Measurements from ENCODE around the gene CTAGE1. TPM values are rescaled to one million over a fixed set of nuclear protein-coding genes. Genes with fewer than 3 reads are reported as not detected.
"Not testable (repeated sequence)": the region's sequence is repeated elsewhere in the genome, so short reads cannot be mapped to it uniquely, and the experiment has no call there.

The CTAGE1 gene
- total RNA-seq, 2 donors from 2014 or later = not detected

- not testable (repeated sequence) for H3K4me3 Mint-ChIP-seq
These were observed 33.1 kb upstream of the CTAGE1 start for GRCh38 chr18:22450766-22451165.

GRCh38 chr18:22450318-22450717 lies 32.6 kb upstream of the CTAGE1 start:
- ATAC-seq; H3K9me3 ChIP-seq (ENCODE audit: control insufficient read depth, low read length, poor library complexity, severe bottlenecking); H3K36me3 Mint-ChIP-seq (ENCODE audit: low read depth); H3K4me3 Mint-ChIP-seq; H3K4me1 Mint-ChIP-seq; H3K27me3 Mint-ChIP-seq; H3K27ac Mint-ChIP-seq; DNase-seq: not testable (repeated sequence)

More at GRCh38 chr18:22450766-22451165, 33.1 kb upstream of the CTAGE1 start:
- not testable (repeated sequence) for H3K4me1 Mint-ChIP-seq; H3K27ac Mint-ChIP-seq; DNase-seq; H3K36me3 Mint-ChIP-seq (ENCODE audit: low read depth); H3K27me3 Mint-ChIP-seq; ATAC-seq; H3K9me3 ChIP-seq (ENCODE audit: control insufficient read depth, low read length, poor library complexity, severe bottlenecking)

DNA sequence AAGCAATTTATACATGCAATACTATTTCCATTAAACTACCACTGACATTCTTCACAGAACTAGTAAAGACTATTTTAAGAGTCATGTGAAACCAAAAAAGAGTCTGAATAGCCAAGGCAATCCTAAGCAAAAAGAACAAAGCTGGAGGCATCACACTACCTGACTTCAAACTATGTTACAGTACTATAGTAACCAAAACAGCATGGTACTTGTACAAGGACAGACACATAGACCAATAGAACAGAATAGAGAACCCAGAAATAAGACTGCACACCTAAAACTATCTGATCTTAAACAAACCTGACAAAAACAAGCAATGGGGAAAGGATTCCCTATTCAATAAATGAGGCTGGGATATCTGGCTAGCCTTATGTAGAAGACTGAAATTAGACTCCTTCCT lies 32.0 kb upstream of the CTAGE1 start:
- not testable (repeated sequence) for H3K27me3 Mint-ChIP-seq; H3K4me1 Mint-ChIP-seq; ATAC-seq; H3K27ac Mint-ChIP-seq; DNase-seq; H3K9me3 ChIP-seq (ENCODE audit: control insufficient read depth, low read length, poor library complexity, severe bottlenecking); H3K4me3 Mint-ChIP-seq; H3K36me3 Mint-ChIP-seq (ENCODE audit: low read depth)

DNA sequence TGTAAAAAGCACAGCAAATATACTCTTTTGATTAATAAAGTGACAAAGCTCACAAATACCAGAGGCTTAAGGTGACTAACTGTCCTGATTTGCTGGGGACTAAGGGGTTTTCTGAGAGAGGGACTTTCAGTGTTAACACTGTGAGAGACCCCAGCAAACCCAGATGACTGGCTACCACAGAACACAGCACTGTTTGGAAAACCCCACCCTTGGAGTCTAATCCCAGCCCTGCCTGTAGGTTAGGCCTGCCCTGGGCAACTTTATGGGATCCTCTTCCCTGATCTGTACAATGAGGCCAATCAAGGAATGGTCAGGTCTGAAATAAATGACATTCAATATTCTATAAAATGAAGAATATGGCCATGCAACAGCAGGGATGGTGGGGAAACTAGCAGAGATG lies 30.5 kb upstream of the CTAGE1 start:
- H3K27ac Mint-ChIP-seq = no peak overlapping the region
- ATAC-seq = no peak
- DNase-seq = no peak
- no peak overlapping the region for H3K4me3 Mint-ChIP-seq
- H3K36me3 Mint-ChIP-seq (ENCODE audit: low read depth) = no peaks in the 10 kb centered on the region
- H3K27me3 Mint-ChIP-seq = no peaks in the 10 kb centered on the region
- H3K4me1 Mint-ChIP-seq = no peaks in the 10 kb centered on the region
- H3K9me3 ChIP-seq (ENCODE audit: control insufficient read depth, low read length, poor library complexity, severe bottlenecking) = no peaks in the 10 kb centered on the region

- no peak overlapping the region for H3K27ac Mint-ChIP-seq
- H3K4me1 Mint-ChIP-seq = no peaks in the 10 kb centered on the region
- H3K36me3 Mint-ChIP-seq (ENCODE audit: low read depth) = no peaks in the 10 kb centered on the region
- no peak overlapping the region for H3K4me3 Mint-ChIP-seq
- ATAC-seq (no peak), DNase-seq (no peak)
- H3K27me3 Mint-ChIP-seq = no peaks in the 10 kb centered on the region
- no peaks in the 10 kb centered on the region for H3K9me3 ChIP-seq (ENCODE audit: control insufficient read depth, low read length, poor library complexity, severe bottlenecking)
These were observed 30.1 kb upstream of the CTAGE1 start for GRCh38 chr18:22447792-22448191.

- H3K4me1 Mint-ChIP-seq = no peaks in the 10 kb centered on the region
- ATAC-seq = no peak
These were observed 29.2 kb upstream of the CTAGE1 start for GRCh38 chr18:22446911-22447310.

GRCh38 chr18:22446325-22446724 lies 28.6 kb upstream of the CTAGE1 start:
- Mint-ChIP-seq H3K4me1 (no peaks in the 10 kb centered on the region), H3K27ac (no peak overlapping the region), H3K4me3 (no peak overlapping the region), H3K36me3 (ENCODE audit: low read depth) (no peaks in the 10 kb centered on the region), H3K27me3 (no peaks in the 10 kb centered on the region)
- ATAC-seq (no peak), DNase-seq (no peak)
- H3K9me3 ChIP-seq (ENCODE audit: control insufficient read depth, low read length, poor library complexity, severe bottlenecking) = no peaks in the 10 kb centered on the region

More at GRCh38 chr18:22446911-22447310, 29.2 kb upstream of the CTAGE1 start:
- H3K27me3 Mint-ChIP-seq = no peaks in the 10 kb centered on the region
- no peaks in the 10 kb centered on the region for H3K9me3 ChIP-seq (ENCODE audit: control insufficient read depth, low read length, poor library complexity, severe bottlenecking)
- no peak overlapping the region for H3K4me3 Mint-ChIP-seq
- H3K36me3 Mint-ChIP-seq (ENCODE audit: low read depth) = no peaks in the 10 kb centered on the region
- no peak overlapping the region for H3K27ac Mint-ChIP-seq
- no peak for DNase-seq

DNA sequence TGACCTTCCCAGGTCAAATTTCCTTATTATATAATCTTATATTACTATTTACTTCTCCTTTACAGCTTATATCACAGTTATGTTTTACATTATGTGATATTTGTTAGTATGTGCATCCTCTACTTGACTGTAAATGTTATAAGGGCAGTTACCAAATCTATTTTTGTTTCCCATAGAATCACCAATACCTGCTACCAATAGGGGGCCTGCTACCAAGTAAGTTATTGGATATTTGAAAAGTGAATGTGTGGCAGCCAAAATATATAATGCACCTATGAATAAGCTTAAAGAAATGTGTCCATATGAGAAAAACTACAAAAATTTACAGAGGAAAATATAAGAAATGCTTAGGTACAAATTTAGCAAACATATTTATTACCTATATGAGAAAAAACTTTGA lies 23.9 kb upstream of the CTAGE1 start:
- no peaks in the 10 kb centered on the region for H3K4me1 Mint-ChIP-seq
- H3K27me3 Mint-ChIP-seq = no peaks in the 10 kb centered on the region
- DNase-seq = no peak
- ATAC-seq = no peak
- no peak overlapping the region for H3K4me3 Mint-ChIP-seq
- no peak overlapping the region for H3K27ac Mint-ChIP-seq
- H3K36me3 Mint-ChIP-seq (ENCODE audit: low read depth) = no peaks in the 10 kb centered on the region
- no peaks in the 10 kb centered on the region for H3K9me3 ChIP-seq (ENCODE audit: control insufficient read depth, low read length, poor library complexity, severe bottlenecking)

DNA sequence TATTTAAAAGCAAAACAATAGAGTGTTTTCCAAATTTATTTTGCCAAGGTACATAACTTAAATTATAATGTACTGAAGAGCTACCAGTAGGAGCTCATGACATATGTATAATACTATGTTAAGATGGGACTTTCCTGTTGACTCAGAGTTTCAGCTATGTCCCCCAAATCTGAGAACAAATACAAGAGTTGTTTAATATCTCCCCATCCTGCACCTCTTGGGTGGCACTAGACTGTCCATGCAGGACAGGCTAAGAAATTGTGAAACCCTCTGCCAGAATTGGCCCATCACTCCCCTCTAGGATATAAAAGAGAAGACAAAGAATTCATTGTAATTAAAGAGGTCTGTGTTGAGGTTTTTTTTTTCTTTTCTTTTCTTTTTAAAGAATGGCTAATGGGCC lies 21.7 kb upstream of the CTAGE1 start:
- no peaks in the 10 kb centered on the region for H3K4me1 Mint-ChIP-seq
- ATAC-seq (no peak), DNase-seq (no peak)
- no peak overlapping the region for H3K27ac Mint-ChIP-seq
- no peaks in the 10 kb centered on the region for H3K36me3 Mint-ChIP-seq (ENCODE audit: low read depth)
- H3K4me3 Mint-ChIP-seq = no peak overlapping the region
- H3K27me3 Mint-ChIP-seq = no peaks in the 10 kb centered on the region
- H3K9me3 ChIP-seq (ENCODE audit: control insufficient read depth, low read length, poor library complexity, severe bottlenecking) = no peaks in the 10 kb centered on the region

DNA sequence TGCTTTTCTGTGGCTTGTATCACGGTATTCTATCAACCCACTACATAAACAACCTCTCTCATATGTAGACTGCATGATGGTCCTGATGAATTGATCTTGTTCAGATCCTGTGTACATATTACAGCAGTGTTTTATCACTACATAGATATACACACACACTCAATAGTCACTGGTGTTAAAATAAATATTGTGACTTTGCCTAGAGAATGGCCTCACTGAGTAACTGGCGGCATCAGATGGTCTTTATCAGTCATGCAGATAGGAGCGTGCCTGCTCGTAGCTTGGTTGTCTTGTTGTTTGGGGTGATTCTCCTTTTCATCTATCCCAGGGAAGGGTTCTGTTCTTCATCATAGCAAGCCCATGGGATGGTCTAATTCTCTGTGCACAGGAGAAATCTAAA lies 18.4 kb upstream of the CTAGE1 start:
- ATAC-seq (no peak), DNase-seq (no peak)
- Mint-ChIP-seq H3K27me3 (no peaks in the 10 kb centered on the region), H3K4me3 (no peak overlapping the region), H3K4me1 (no peaks in the 10 kb centered on the region), H3K27ac (no peak overlapping the region), H3K36me3 (ENCODE audit: low read depth) (no peaks in the 10 kb centered on the region)
- H3K9me3 ChIP-seq (ENCODE audit: control insufficient read depth, low read length, poor library complexity, severe bottlenecking) = no peaks in the 10 kb centered on the region

DNA sequence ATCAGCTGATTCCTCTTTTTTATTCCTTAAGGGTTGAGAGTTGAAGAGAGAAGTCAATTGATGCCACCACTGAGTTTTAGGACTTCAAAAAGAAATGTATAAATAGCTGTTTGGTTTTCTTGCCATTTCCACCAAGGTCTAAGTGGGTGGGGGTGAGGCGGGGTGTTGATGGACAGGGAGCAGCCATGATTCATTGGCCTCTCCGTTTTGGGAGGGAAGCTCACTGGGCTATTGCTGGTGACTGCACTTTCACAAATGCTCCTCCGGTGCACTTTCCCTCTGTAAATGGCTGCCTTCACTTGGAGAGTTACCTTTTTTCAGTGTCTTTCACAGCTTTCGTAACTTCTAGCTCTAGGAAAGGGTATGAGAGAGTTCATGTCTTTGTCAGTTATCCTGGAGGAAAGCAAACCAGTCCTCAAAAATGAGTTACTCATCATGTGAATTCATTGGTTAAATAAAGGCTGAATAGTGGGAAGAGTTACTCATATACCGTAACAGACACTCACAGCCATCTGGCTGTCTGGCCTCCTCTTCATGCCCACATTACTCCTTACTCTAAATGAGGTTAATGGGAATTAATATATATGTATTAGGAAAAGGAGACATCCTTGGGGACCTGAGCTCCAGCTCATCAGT lies 17.4 kb upstream of the CTAGE1 start:
- ATAC-seq (no peak), DNase-seq (no peak)
- Mint-ChIP-seq H3K36me3 (ENCODE audit: low read depth) (no peaks in the 10 kb centered on the region), H3K27me3 (no peaks in the 10 kb centered on the region), H3K27ac (no peak overlapping the region), H3K4me3 (no peak overlapping the region), H3K4me1 (no peaks in the 10 kb centered on the region)
- no peaks in the 10 kb centered on the region for H3K9me3 ChIP-seq (ENCODE audit: control insufficient read depth, low read length, poor library complexity, severe bottlenecking)

GRCh38 chr18:22433956-22434355 lies 16.2 kb upstream of the CTAGE1 start:
- H3K4me3 Mint-ChIP-seq = no peak overlapping the region
- DNase-seq (no peak), ATAC-seq (no peak)
- no peaks in the 10 kb centered on the region for H3K4me1 Mint-ChIP-seq
- no peak overlapping the region for H3K27ac Mint-ChIP-seq
- H3K27me3 Mint-ChIP-seq = no peaks in the 10 kb centered on the region
- H3K9me3 ChIP-seq (ENCODE audit: control insufficient read depth, low read length, poor library complexity, severe bottlenecking) = no peaks in the 10 kb centered on the region
- H3K36me3 Mint-ChIP-seq (ENCODE audit: low read depth) = no peaks in the 10 kb centered on the region

GRCh38 chr18:22432657-22433137 lies 15.0 kb upstream of the CTAGE1 start:
- Mint-ChIP-seq H3K27me3 (no peaks in the 10 kb centered on the region), H3K27ac (no peak overlapping the region)

DNA sequence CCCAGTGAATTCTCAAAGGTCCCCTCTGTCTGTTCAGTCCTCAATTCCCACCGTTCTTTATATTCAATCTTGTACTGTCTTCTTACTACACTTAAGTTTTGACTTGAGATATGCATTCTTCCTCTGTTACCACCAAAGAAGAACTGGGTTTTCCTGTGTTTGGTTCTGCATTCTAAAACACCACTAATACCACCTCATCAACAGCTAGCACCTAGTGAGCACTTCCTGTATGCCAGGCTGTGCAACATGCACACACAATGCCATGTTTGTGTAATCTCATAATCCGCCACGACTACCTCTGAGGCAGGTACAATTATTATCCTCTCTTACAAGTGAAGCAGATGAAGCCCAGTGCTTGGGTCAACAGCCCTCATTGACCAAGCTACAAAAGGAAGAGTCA lies 11.8 kb upstream of the CTAGE1 start:
- Mint-ChIP-seq H3K4me1 (no peaks in the 10 kb centered on the region), H3K27ac (no peak overlapping the region), H3K36me3 (ENCODE audit: low read depth) (no peaks in the 10 kb centered on the region), H3K27me3 (no peaks in the 10 kb centered on the region), H3K4me3 (no peak overlapping the region)
- ATAC-seq (no peak), DNase-seq (no peak)
- no peaks in the 10 kb centered on the region for H3K9me3 ChIP-seq (ENCODE audit: control insufficient read depth, low read length, poor library complexity, severe bottlenecking)

More at GRCh38 chr18:22432657-22433137, 15.0 kb upstream of the CTAGE1 start:
- H3K36me3 Mint-ChIP-seq (ENCODE audit: low read depth) = no peaks in the 10 kb centered on the region
- no peaks in the 10 kb centered on the region for H3K9me3 ChIP-seq (ENCODE audit: control insufficient read depth, low read length, poor library complexity, severe bottlenecking)
- ATAC-seq (no peak), DNase-seq (no peak)
- no peak overlapping the region for H3K4me3 Mint-ChIP-seq
- H3K4me1 Mint-ChIP-seq = no peaks in the 10 kb centered on the region

Data from T-helper 17 cell (primary cell).